Lower leg skin (tissue), 4 donors: Measurements from ENCODE around the gene CABCOCO1. TPM values are rescaled to one million over a fixed set of nuclear protein-coding genes. Genes with fewer than 3 reads are reported as not detected.
"Not testable (repeated sequence)": the region's sequence is repeated elsewhere in the genome, so short reads cannot be mapped to it uniquely, and the experiment has no call there.

Experiments used
- DNase-seq, 2 donors: peaks; one replicate each; pipeline ENCODE4 v3.0.0-alpha.2; 2019; ENCODE audit warnings: low spot score in 2 of 2
- H3K4me3 ChIP-seq: fragments of 200-600 bp; sonication (generic); 2 replicates; pipeline ENCODE4 v1.5.1; 2017; ENCODE audit warnings: mild to moderate bottlenecking, low read depth; ENCODE audit not compliant: poor library complexity, severe bottlenecking
- CTCF ChIP-seq, 3 donors: fragments of 450-650 bp; IDR thresholded peaks; one replicate each; pipeline ENCODE4 v1.5.1; 2016; ENCODE audit warnings: antibody characterized with exemption in 3 of 3, mild to moderate bottlenecking in 3 of 3, moderate library complexity in 2 of 3
- POLR2A ChIP-seq, 2 donors: fragments of 450-650 bp; IDR thresholded peaks; one replicate each; pipeline ENCODE4 v1.6.1; 2016 to 2017; ENCODE audit warnings: antibody characterized with exemption in 2 of 2, mild to moderate bottlenecking in 1 of 2, moderate library complexity in 1 of 2
- WGBS, 2 donors: methylation state at CpG; one replicate each; pipeline ENCODE4 v1.1.5; 2018; 5-methylcytosine and 5-hydroxymethylcytosine counted together
- intact Hi-C: fragments of 100-400 bp; cut with DNase I; formaldehyde crosslinking; loops from one replicate; pipeline ENCODE4 v1.15.0; 2023; ENCODE audit warnings: low total_unique reads
- total RNA-seq, 4 donors: library from RNA; depleted of rRNA; stranded (reverse); fragments of >200 nt; gene quantifications; one replicate each; pipeline ENCODE4 v1.1.0, GENCODE V29; 2016

Gene CABCOCO1
- total RNA-seq, 4 donors from 2014 or later = 0.46 TPM; not detected in 3

- no peak for TF ChIP-seq CTCF (IDR thresholded peaks at IDR 0.05)
- WGBS, 2 donors = 71 to 88% methylated on average over 3 of the region's 3 CpGs
- no peak overlapping the region for H3K4me3 ChIP-seq
- DNase-seq = no peak
- intact Hi-C loops = no loop called here
Observed at GRCh38 chr10:61719906-61720305, 57.2 kb downstream of the CABCOCO1 start.

DNA sequence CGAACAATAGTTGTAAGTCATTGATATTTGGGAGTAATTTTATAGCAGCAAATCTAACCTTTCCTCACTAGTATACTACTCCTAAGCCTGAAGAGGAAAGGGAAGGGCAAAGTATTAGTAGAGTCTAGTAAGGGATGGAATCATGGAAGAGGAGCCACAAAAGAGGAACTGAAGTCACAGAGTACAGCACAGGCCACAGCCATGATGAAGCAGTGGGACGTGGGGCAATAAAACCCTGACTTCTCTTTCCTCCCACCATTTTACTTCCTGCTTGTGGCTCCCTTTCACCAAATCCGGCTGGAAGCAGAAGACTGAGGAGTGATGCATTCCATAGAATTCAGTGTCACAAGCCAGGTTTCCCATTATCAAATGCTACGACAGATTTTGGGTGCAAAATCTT lies 58.7 kb downstream of the CABCOCO1 start:
- no peak for DNase-seq
- TF ChIP-seq POLR2A (IDR thresholded peaks at IDR 0.05) (no peak), CTCF (IDR thresholded peaks at IDR 0.05) (no peak)
- H3K4me3 ChIP-seq = no peak overlapping the region
- intact Hi-C loops = no loop called here
- WGBS, 2 donors = 91 to 92% methylated on average over 4 of the region's 4 CpGs

DNA sequence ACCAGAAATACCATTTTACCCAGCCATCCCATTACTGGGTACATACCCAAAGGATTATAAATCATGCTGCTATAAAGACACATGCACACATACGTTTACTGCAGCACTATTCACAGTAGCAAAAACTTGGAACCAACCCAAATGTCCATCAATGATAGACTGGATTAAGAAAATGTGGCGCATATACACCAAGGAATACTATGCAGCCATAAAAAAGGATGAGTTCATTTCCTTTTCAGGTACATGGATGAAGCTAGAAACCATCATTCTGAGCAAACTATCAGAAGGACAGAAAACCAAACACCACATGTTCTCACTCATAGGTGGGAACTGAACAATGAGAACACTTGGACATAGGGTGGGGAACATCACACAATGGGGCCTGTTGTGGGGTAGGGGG lies 62.5 kb downstream of the CABCOCO1 start:
- H3K4me3 ChIP-seq, intact Hi-C loops, DNase-seq: not testable (repeated sequence)
- WGBS, 2 donors = 73 to 85% methylated on average over 2 of the region's 2 CpGs

DNA sequence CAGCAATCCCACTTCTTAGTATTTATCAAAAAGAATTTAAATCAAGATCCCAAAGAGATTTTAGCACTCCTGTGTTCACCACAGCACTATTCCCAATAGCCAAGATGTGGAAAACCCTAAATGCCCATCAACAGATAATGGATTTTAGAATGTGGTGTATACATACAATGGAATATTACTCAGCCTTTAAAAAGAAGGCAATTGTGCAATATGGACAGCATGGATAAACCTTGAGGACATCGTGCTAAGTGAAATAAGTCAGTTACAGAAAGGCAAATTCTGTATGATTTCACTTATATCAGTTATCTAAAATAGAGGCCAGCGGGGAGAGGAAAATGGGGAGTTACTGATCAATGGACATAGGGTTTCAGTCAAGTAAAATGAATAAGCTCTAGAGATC lies 66.9 kb downstream of the CABCOCO1 start:
- intact Hi-C loops = no loop called here
- DNase-seq = no peak
- TF ChIP-seq CTCF (IDR thresholded peaks at IDR 0.05) (no peak), POLR2A (IDR thresholded peaks at IDR 0.05) (no peak)
- 92 to 96% methylated on average over 2 of the region's 2 CpGs for WGBS, 2 donors
- no peak overlapping the region for H3K4me3 ChIP-seq

DNA sequence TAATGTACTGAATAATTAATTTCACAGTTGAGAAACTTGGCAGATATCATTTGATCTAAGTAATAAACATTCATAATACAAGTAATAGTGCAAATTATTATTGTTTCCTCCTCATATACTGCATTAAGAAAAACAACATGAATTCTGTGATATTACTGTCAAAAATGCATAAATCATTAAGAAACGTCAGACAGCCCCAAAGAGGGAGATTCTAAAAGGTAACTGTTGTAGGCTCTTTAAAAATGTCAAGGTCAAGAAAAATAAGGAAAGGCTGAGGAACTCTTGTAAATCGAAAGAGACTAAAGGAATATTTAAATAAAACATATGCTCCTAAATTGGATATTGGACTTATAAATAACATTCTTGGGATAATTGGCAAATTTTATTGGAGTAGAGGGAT lies 67.9 kb downstream of the CABCOCO1 start:
- intact Hi-C loops = no loop called here
- no peak for DNase-seq
- TF ChIP-seq POLR2A (IDR thresholded peaks at IDR 0.05) (no peak), CTCF (IDR thresholded peaks at IDR 0.05) (no peak)
- H3K4me3 ChIP-seq = no peak overlapping the region
- 78 to 82% methylated on average over 2 of the region's 2 CpGs for WGBS, 2 donors

DNA sequence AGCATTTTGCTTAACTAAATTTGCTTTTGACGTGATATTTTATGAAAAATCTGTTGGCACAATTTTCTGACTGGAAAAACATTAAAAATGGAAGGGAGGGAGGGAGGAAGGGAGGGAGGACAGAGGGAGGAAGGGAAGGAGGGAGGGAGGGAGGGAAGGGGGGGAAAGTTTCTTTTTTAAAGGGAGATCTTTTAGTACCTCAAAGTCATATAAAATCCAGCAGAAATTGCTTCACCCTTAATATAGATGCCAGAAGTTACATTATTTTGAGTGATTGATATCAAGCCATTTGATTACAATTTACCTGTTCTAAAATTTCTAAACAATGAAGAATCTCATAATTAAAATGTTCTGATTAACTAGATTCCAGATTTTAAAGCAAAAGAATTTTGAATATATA lies 68.9 kb downstream of the CABCOCO1 start:
- TF ChIP-seq POLR2A (IDR thresholded peaks at IDR 0.05) = no peak
- intact Hi-C loops = no loop called here
- no peak overlapping the region for H3K4me3 ChIP-seq
- DNase-seq = no peak
- 53 to 55% methylated on average over 1 of the region's 1 CpG for WGBS, 2 donors

GRCh38 chr10:61732629-61733278 lies 70.0 kb downstream of the CABCOCO1 start:
- WGBS, 2 donors = 64 to 65% methylated on average over 4 of the region's 4 CpGs
- no peak for DNase-seq
- H3K4me3 ChIP-seq = no peak overlapping the region
- no peak for TF ChIP-seq CTCF (IDR thresholded peaks at IDR 0.05)
- no peak for TF ChIP-seq POLR2A (IDR thresholded peaks at IDR 0.05)
- intact Hi-C loops = no loop called here
